GM21576 (cell line): ENCODE data around the gene SDK1.
"Not testable (repeated sequence)": the region's sequence is repeated elsewhere in the genome, so short reads cannot be mapped to it uniquely, and the experiment has no call there.

ENCODE experiments used
- ATAC-seq: cut with Tn5 transposase; IDR thresholded peaks from one replicate; pipeline ENCODE4 v1.9.1; 2021; ENCODE audit warnings: mild to moderate bottlenecking, moderate library complexity; ENCODE audit not compliant: unreplicated experiment

The SDK1 gene

DNA sequence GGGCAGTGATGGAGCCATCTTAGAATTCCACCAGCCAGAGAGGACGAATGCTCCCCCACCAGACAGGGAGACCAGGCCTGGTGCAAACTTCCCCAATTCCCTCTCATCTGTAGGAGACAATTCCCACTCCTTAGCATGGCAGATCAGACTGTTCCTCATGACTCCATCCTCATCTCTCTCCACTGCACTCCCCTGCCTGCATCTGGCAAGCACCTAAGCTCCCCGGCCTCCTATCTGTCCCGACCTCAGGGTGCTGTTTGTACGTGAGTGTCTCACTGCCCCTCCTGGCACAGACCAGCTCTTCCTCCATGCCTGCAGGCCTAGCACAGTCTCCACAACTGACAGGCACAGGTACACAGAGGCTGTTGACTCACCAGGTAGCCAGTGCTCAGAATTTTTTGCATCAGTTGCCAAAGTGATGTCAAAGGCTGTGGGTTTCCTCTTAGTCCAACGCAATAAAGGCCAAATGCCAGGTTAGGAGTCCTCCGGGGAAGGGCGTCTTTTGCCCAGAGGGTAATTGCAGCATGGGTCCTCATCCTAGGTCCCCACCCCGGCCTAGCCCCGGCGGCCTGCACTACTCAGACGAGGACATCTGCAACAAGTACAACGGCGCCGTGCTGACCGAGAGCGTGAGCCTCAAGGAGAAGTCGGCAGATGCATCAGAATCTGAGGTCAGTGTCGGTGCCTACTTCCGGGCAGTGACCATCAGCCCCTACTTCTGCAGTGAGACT is 944.2 kb downstream of the SDK1 start:
- no peak for ATAC-seq

DNA sequence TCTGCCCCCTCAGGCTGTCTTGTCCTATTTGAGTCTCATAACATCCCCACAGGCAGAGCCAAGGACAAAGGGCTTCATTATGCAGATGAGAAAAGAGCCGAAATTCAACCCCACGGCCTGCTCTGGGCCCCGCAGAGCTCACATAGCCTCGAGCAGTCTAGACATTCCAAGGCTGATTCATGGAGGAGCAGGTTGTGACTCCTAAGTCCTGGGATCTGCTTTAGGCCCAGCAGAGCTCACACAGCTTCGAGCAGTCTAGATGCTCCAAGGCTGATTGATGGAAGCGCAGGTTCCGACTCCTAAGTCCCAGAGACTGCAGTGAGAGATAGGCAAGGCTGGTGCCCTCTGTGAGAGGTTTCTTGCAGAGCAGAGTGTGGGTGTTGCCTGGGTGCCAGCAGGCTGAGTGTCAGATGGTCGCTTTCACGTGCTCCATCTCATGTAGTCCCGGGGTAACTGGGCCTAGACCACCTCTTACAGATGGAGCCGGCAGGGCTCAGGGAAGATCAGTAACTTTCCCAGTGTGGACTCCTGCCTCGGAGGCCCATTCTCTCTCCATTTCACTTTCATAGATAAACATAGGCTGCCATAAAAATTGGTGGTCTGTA is 944.9 kb downstream of the SDK1 start:
- ATAC-seq = no peak

DNA sequence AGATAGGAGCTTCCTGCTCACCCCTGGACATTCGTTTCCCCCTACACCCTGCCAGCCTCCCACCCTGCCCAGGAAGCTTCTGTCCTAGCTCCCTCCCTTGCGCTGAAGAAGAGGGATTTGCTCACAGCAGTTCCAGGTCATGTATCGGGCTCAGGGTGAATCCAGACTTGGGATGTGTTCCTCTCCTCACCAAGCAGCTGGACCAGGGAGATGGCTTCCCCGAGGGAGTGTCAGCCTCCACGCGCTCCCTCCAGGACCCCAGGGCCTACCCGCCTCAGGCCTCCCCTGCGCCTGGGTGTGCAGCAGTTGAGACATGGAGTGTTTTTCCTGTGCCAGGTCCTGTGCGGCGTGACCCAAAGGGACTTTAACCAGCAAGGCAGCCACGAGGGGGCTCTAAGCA is 945.5 kb downstream of the SDK1 start:
- no peak for ATAC-seq

DNA sequence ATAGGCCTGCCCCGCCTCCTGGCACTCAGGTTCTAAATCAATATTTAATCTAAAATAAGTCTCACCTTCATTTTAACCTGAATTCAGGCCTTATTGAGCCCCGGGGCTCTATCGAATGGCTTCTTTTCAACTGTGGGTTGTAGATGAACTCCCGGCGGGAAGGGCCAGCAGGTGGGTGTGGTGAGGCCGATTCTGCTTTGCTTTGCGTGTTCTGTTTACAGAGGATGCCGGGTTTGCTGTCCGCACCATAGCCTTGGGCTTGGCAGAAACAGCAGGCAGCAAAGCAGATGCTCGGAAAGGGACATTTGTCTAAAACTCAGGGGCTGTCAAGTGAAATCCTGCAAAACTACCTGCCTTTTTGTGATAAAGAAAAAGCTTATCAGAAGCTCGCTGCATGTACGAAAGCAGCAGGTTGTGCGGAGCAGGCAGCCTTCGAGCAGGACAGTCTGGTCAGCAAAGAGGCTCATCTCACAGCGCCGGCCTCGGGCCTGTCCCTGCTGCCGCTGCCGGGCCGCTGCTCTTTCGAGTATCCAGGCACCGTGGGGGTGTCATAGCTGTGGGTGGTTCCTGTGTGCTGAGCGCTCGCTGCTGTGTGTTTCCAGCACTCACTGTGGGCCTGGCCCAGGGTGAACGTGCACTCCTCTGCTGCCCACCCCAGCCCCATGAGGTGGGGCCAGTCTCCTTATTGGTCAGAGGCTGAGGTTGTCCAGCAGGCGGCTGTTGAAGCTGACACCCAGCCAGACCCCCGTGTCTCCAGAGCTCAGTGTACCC is 946.2 kb downstream of the SDK1 start:
- no peak for ATAC-seq

DNA sequence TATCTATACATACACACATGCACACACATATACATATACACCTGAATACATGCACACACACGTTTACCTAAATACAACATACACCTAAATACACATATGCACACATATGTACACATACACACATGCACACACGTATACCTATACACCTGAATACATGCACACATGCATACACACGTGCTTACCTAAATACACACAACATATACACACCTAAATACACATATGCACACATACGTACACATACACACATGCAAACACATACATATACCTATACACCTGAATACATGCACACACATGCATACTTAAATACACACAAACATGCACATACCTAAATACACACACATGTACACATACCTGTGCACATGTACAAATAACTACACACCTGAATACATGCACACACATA is 947.2 kb downstream of the SDK1 start:
- no peak for ATAC-seq

DNA sequence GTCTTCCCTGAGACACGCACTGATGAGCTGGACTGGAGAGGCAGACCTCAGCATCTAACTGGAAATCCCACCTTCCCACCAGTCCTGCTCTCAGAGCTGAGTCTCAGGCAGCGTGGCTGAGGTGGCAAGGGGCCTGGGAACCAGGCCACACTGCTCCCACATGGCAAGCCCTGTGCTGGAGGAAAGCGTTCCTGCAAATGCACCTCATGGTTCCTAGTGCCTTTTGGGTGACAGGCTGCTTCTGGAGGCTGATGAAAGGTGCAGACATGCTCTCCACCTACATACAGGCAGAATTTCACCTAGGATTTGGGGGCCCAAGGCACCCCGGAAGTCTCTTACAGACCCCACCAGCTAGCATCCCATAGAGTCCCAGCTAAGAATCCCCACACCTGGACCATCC is 948.2 kb downstream of the SDK1 start:
- ATAC-seq = no peak

DNA sequence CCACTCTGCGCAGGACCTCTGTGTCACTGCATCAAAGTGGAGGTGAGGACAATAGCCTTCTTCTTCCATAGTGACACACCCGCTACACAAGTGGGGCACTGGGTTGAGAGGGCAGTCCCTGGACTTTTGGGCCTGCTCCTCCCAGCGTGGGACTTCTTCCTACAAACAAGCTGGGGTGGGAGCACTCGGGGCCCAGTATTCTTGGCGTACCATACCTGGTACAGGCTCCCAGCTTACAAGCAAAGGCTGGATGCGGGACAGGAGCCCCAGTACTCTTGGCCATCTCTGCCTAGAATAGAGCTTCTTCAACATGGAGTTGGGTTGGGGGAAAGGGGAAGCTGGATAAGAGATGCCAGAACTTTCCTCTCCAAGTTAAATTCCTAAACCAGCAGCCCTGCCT is 954.3 kb downstream of the SDK1 start:
- no peak for ATAC-seq

DNA sequence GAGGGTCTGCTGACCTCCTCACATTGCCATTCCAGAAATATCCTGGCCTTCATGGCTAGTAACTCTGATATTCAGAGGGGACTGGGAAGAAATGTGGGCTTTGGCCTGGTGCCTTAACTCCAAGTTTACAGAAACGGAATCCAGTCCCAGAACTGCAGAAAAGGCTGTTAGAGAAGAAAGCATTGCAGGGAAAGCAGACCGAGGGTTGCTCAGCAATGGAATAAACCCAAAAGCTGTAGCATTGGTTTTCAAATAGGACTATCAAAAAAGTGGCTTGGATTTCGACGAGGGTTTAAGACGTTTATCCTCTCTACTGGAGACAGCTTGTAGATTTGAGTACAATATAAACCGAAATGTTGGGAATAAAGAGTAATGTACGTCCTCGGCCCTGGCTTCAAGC is 955.2 kb downstream of the SDK1 start:
- no peak for ATAC-seq

DNA sequence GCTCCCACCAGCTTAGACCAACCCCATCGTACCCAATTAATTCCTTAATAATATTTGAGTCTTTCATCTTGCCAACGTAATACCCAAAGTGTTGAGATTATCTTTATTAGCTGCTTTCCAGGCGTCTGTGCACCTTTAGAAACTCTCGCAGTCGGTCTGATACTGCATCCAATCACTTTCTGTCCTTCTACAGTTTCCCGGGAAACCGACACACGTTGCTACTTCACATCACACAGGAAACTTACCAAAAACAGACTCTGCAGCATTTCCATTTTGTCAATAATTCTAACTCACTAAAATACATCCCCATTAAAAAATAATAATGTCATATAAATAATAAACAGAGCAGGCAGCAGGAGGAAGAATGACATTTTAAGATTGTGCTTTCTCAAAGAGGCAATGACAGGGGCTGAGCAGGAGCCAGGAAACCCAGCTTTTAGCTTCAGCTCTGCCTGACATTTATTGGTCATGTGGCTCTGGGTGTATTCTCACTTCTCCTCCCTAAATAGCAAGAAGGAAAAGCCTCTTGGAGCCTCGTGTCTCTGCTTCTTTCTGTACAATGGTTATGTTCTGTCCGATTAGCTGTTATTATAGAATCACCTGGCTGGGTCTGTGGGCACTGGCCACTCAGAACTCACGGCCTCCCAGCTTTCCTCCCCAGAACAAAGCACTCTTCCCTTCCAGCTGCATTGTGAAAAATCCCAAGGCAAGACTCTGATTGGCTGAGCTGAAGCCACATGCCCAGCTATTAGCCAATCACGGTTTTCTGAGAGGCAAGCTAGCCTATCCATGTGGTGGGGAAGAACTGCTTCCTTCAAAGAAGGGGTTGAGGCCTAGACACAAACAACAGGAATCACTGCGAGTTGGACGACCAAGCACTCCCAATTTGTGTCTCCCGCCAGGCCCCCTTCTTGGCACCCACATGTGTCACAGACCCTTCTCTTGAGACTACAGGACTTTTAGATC is 956.4 kb downstream of the SDK1 start:
- no peak for ATAC-seq

DNA sequence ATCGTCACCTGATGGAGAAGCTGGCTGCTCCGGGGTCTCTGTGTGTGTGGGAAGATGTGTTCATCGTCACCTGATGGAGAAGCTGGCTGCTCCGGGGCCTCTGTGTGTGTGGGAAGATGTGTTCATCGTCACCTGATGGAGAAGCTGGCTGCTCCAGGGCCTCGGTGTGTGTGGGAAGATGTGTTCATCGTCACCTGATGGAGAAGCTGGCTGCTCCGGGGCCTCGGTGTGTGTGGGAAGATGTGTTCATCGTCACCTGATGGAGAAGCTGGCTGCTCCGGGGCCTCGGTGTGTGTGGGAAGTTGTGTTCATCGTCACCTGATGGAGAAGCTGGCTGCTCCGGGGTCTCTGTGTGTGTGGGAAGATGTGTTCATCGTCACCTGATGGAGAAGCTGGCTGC is 959.1 kb downstream of the SDK1 start:
- not testable (repeated sequence) for ATAC-seq

DNA sequence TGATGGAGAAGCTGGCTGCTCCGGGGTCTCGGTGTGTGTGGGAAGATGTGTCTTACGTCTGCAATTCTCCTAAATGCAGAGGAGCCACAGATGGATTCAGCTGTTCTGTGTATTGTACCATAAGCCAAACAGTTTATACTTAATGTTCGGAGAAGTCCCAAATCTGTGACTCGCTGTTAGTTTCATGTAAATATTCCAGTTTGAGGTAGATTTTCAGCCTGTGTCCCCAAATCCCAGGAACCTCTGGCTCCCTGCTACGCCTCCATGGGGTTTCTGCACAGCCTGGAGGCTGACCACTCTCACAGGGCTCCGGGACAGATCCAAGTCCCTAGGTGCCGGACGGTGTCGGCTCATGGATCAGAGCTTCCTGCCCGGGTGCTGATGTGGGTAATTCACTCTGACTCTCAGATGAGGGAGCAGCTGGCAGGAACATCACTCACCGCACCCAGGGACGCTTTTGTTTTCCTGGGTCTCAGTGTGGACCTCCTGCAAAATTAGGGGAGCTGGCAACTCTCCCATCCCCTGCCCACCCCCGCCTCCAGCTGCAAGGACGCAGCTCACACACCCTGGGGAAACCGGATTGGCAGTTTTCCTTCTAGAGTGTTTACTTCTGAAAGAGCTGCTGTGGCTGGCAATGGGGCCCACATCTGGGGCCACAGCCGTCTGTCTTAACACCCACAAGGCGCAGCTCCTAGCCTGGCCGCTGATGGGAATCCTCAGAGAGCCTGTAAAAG is 960.0 kb downstream of the SDK1 start:
- ATAC-seq = no peak

DNA sequence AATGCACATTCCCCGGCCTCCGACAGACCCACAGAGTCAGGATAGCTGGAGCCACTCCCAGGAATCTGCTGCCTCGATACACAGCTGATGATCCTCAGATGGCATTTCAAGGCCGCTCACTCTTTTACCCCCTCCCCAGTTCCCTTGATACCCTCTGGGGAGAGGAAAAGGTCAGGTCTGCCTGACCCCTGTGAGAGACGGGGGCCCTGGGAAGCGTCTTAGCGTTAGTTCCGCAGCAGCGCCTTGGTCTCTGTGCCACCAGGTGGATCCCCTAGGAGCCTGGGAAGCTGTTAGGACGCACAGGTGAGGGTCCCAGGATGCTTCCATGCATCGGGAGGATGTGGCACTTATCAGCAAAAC is 960.5 kb downstream of the SDK1 start:
- ATAC-seq = no peak

DNA sequence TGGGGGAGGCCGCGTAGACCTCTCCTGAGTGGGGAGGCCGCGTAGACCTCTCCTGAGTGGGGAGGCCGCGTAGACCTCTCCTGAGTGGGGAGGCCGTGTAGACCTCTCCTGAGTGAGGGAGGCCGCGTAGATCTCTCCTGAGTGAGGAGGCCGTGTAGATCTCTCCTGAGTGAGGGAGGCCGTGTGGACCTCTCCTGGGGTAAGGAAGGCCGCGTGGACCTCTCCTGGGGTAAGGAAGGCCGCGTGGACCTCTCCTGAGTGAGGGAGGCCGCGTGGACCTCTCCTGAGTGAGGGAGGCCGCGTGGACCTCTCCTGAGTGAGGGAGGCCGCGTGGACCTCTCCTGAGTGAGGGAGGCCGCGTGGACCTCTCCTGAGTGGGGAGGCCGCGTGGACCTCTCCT is 963.2 kb downstream of the SDK1 start:
- ATAC-seq = not testable (repeated sequence)

DNA sequence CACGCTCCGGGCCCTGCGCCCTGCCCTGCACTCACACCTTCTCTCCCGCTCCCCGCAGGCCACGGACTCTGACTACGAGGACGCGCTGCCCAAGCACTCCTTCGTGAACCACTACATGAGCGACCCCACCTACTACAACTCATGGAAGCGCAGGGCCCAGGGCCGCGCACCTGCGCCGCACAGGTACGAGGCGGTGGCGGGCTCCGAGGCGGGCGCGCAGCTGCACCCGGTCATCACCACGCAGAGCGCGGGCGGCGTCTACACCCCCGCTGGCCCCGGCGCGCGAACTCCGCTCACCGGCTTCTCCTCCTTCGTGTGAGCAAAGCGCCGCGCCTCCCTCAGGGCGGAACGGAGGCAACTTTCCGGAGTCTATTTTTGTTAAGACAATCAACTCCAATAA is 964.0 kb downstream of the SDK1 start:
- ATAC-seq = no peak

DNA sequence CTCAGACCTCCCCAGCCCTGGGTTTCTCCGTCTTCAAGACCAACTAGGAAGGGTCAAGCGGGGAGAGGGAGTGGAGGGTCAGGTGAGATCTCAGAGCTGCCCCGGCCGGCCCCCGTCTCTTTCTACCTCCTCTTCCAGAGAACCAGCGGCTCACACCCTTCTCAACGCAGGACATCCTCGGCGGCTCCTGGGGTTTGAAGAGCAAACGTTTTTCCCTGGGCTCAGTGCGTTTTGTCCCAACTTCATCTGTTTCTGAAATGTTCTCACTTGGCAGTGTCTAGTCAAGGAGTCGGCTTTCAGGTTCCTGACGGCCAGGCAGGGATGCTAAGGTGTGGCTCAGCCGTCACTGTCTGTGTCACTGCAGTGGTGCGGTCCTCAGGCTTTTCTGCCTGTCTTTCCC is 964.6 kb downstream of the SDK1 start:
- no peak for ATAC-seq

DNA sequence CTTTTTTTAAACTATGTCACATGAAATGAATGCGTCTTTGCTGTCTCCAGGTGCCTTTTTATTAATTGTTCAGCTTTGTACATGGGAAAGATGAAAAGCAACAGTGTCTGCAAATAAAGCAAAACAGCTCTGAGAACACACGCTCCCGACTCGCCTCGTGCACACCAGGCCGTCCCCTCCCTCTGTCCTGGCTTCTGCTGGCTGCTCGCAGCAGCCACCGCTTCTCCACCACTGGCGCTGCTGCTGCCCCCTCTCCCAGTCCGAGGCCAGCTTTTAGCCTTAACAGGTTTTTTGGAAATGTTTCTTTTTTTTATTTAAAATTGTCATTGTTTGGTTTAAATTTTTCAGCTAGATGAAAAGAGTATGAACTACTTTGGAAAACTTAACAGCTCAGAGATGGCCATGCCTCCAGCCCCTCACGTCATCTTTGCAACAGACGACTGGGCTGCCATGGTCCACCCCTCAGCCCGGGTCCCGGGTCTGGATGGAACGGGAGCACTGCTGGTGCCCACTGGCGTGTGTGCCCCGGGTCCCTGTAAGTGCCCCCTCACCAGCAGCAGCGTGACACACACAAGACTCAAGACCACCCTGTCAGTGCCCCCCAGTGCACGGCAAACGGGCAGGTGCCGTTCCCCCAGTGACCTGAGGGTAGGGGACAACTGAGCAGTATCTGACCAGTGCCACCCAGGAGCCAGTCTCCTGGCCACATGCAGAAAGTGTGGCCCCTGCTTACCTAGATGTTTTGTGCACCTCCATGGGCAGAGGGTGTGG is 965.4 kb downstream of the SDK1 start:
- no peak for ATAC-seq

DNA sequence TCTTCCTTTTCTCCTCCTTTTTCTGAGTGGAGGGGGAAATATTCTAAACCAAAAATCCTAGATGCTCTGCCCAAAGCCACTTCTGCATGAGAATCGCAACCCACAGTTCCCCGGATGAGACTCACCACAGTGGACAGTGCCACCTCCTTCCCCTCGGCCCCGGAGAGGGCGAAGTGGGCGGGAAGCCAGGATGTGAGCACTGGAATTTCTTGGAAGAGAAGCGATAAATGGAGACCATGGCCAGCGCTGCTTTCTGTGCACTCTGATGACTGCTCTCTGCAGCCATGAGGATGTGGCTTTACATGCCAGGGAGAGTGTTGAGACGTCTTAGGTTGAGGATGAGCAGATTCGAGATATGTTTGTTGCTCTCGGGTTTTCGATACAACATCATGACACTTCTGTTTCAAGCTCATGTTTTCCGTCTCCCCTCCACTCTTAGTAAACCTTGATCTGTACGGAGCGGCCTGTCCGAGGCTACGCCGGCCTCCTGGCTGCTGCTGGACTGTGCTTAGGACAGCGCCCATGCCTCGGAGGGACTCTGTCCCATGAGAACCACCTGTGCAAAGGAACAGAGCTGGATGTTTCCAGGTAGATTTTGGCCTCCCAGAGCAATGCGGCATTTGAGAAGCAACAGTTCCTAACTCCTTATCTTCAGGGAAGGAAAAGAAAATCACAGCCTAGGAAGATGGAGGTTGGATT is 966.4 kb downstream of the SDK1 start:
- no peak for ATAC-seq

DNA sequence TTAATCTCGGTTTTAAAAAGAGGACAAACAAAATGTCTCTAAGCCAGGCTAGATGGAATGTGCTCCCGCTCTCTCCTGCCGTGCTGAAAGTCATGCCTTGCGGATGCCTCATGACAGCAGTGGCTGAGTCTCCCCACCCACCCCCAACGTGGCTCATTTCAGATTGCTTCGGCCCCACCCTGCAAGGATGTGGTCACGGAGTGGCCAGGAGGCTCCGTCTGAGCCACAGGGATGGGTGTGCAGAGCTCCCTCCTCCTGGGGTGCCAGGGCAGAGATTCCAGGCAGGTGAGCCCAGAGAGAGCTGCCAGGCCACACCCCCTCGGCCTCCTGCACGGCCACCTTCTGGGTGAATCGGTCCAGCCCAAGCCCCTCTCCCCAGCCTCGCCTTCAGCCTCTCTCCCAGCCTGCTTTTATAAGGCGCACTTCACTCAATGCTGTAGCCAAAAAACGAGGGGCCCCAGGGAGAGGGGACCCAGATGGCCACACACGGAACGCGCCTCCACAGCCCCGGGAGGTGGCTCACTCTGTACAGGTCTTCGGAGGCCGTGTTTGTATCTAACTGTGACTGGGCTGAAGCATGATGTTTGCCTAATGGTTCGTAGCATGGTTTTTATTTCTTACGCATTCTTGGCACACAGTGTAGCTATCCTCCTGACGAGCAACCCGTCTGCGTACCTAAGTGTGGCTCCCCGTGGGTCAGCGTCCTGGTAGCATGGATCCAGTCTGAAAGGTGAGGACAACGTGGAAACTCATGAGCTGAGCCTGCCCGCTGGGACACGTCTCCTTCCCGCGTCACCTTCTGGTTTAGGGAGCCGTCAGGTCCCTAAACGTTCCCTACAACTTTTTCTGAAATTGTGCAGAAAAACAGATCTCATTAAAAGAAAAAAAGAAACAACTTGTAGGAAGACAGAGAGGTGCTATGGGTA is 967.3 kb downstream of the SDK1 start:
- no peak for ATAC-seq
